ENCODE results near the gene ZBTB16. TPM values are rescaled to one million over a fixed set of nuclear protein-coding genes. Genes with fewer than 3 reads are reported as not detected.

The ZBTB16 gene
- total and polyA plus RNA-seq, 2 of the 4 experiments (the other 2 are of a cell fraction) = not detected

GRCh38 chr11:114147375-114148012 lies 88.0 kb downstream of the ZBTB16 start:
- Histone ChIP-seq H3K18ac (ENCODE audit: low read depth, low read length) (no peak overlapping the region), H3K9me3 (ENCODE audit: control insufficient read depth, insufficient read depth, low read length) (no peaks in the 10 kb centered on the region), H3K27me3 (ENCODE audit: control insufficient read depth, insufficient read depth, low read length) (peaks cover 30% of the 10 kb centered on the region), H3K14ac (replicated peaks; ENCODE audit: low read depth, low read length) (no peak overlapping the region), H3K56ac (ENCODE audit: extremely low read depth, insufficient read depth, low read length) (no peak overlapping the region), H2AK9ac (replicated peaks; ENCODE audit: low read depth, low read length, poor library complexity) (no peak overlapping the region), H4K8ac (ENCODE audit: low read depth in 2 of 2, low read length in 2 of 2) (no peak overlapping the region), H2AK5ac (ENCODE audit: low read depth, low read length) (no peak overlapping the region), H4K5ac (ENCODE audit: low read depth, low read length) (no peak overlapping the region), H3K79me1 (ENCODE audit: low read depth in 1 of 2, low read length in 2 of 2) (no peaks in the 10 kb centered on the region), H2AFZ (replicated peaks; ENCODE audit: low read length, poor library complexity) (no peak overlapping the region), H3K9ac (ENCODE audit: low read depth, low read length) (no peak overlapping the region), H4K91ac (ENCODE audit: insufficient read depth, low read depth, low read length) (no peak overlapping the region), H3K4me2 (ENCODE audit: low read depth, low read length) (no peak overlapping the region), H2BK120ac (ENCODE audit: low read depth, low read length) (no peak overlapping the region), H2BK15ac (ENCODE audit: low read depth, low read length) (no peak overlapping the region), H3K4ac (ENCODE audit: low read depth, low read length) (no peak overlapping the region), H4K20me1 (ENCODE audit: insufficient read depth, low read length) (no peaks in the 10 kb centered on the region), H3K36me3 (ENCODE audit: control insufficient read depth, insufficient read depth, low read length) (no peaks in the 10 kb centered on the region), H3K4me1 (ENCODE audit: control insufficient read depth, insufficient read depth, low read length) (no peaks in the 10 kb centered on the region), H2BK5ac (ENCODE audit: low read depth, low read length, poor library complexity, severe bottlenecking) (no peak overlapping the region), H3K9me1 (ENCODE audit: insufficient read depth, low read length) (no peaks in the 10 kb centered on the region), H2BK20ac (ENCODE audit: low read depth, low read length) (no peak overlapping the region), H3K4me3 (ENCODE audit: insufficient read depth, low read depth, low read length) (no peak overlapping the region), H3K23ac (ENCODE audit: low read depth, low read length) (no peak overlapping the region), H3K27ac (ENCODE audit: insufficient read depth, low read length) (no peak overlapping the region)
- POLR2A ChIA-PET (ENCODE audit: unreplicated experiment) = no interaction called here
- CTCF ChIA-PET = no interaction called here
- no TSS peak for BruUV-seq (replicated peaks)
- DNase-seq (no peak), ATAC-seq (ENCODE audit: low read depth) (no peak)
- intact Hi-C loops (cut with micrococcal nuclease) (no loop called here), in situ Hi-C loops (cut with MboI; ENCODE audit: low sequenced_read_pairs) (no loop called here), dilution Hi-C loops (cut with HindIII; ENCODE audit: low sequenced_read_pairs, unreplicated experiment) (no loop called here)
- no CpG with 5 or more reads among the region's 5 CpGs for WGBS, 2 experiments (ENCODE audit: extremely low coverage in 2 of 2, insufficient read length in 1 of 2)
- no peak for TF ChIP-seq RFX5 (IDR thresholded peaks at IDR 0.05; ENCODE audit: low read depth, low read length)
- no peak for TF ChIP-seq MAZ (IDR thresholded peaks at IDR 0.05; ENCODE audit: borderline replicate concordance, low read depth, low read length)
- no peak for TF ChIP-seq ELK1 (IDR thresholded peaks at IDR 0.05; ENCODE audit: borderline replicate concordance, low read depth, low read length)
- TF ChIP-seq CEBPB (IDR thresholded peaks at IDR 0.05; ENCODE audit: low read depth, low read length) = no peak
- no peak for TF ChIP-seq USF2 (IDR thresholded peaks at IDR 0.05; ENCODE audit: low read depth, low read length)
- no peak for TF ChIP-seq MXI1 (IDR thresholded peaks at IDR 0.05; ENCODE audit: borderline replicate concordance, low read depth, low read length)
- TF ChIP-seq CHD1 (IDR thresholded peaks at IDR 0.05; ENCODE audit: low read depth, low read length) = no peak

All from IMR-90 (cell line).